ENCODE data around the gene SENP3. TPM values are rescaled to one million over a fixed set of nuclear protein-coding genes. Genes with fewer than 3 reads are reported as not detected.

The SENP3 gene
- total RNA-seq, 2 donors from 2014 or later, result 47.0 to 80.7 TPM

GRCh38 chr17:7579001-7579833 is 17.5 kb downstream of the SENP3 start, which contains the start of gene CD68:
Gene CD68, plus strand, starts transcription at chr17:7579638. Its CDS starts 40 bp downstream, at chr17:7579678.
- no peaks in the 10 kb centered on the region for H3K9me3 ChIP-seq
- peak within 1 kb of the TSS; percentile 69 for H3K4me3 ChIP-seq
- peak; percentile 77 for DNase-seq (ENCODE audit: low spot score)
- peaks cover 45% of the 10 kb centered on the region for H3K36me3 ChIP-seq
- peak; percentile 68 for ATAC-seq (ENCODE audit: insufficient number of reproducible peaks, low FRiP score, low read depth)
- H3K27ac ChIP-seq, result peak within 1 kb of the TSS; percentile 75 to 88
- TF ChIP-seq CTCF (IDR thresholded peaks at IDR 0.05), result no peak
- peaks cover 54 to 66% of the 10 kb centered on the region in 2 donors for H3K4me1 ChIP-seq (ENCODE audit: control insufficient read depth in 1 of 2, low read depth in 2 of 2)
- H3K27me3 ChIP-seq (replicated peaks; ENCODE audit: insufficient read depth), result no peaks in the 10 kb centered on the region

- TF ChIP-seq CTCF (IDR thresholded peaks at IDR 0.05), result no peak
- DNase-seq (ENCODE audit: low spot score) (no peak), ATAC-seq (ENCODE audit: insufficient number of reproducible peaks, low FRiP score, low read depth) (no peak)
- Histone ChIP-seq H3K9me3 (no peaks in the 10 kb centered on the region), H3K27me3 (replicated peaks; ENCODE audit: insufficient read depth) (no peaks in the 10 kb centered on the region), H3K4me1 (ENCODE audit: control insufficient read depth in 1 of 2, low read depth in 2 of 2) (peaks cover 53 to 63% of the 10 kb centered on the region in 2 donors), H3K36me3 (peaks cover 37% of the 10 kb centered on the region), H3K27ac (peak overlapping the region; percentile 75 to 88), H3K4me3 (peak overlapping the region; percentile 69)
These were observed 18.3 kb downstream of the SENP3 start for GRCh38 chr17:7579834-7580603.

DNA sequence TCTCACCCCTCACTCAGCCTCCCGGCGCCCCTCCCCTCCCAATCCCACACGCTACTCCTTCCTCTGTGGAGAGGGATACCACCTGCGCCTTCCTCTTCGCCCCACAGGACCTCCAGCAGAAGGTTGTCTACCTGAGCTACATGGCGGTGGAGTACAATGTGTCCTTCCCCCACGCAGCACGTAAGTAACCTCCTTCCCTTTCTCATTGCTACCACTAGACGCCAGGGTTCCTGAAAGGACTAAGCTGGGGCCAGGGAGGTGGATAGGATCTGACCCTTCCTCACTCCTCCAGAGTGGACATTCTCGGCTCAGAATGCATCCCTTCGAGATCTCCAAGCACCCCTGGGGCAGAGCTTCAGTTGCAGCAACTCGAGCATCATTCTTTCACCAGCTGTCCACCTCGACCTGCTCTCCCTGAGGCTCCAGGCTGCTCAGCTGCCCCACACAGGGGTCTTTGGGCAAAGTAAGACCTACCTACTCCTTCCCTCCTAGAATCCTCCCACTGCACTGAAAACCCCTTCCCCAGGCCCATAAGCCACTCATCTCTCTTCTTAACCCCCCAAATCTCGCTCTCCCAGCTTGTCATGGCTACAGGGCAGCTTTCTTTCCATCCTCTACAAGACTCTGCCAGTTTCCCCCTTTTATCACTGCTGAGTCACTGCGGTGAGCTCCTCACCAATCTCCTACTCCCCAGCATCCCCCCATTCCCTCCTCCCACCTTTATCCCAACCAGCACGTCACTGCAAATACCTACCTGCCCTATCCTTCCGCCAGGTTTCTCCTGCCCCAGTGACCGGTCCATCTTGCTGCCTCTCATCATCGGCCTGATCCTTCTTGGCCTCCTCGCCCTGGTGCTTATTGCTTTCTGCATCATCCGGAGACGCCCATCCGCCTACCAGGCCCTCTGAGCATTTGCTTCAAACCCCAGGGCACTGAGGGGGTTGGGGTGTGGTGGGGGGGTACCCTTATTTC is 19.2 kb downstream of the SENP3 start:
- Histone ChIP-seq H3K9me3 (no peaks in the 10 kb centered on the region), H3K4me3 (peak overlapping the region; percentile 69), H3K4me1 (ENCODE audit: control insufficient read depth in 1 of 2, low read depth in 2 of 2) (peaks cover 49 to 55% of the 10 kb centered on the region in 2 donors), H3K36me3 (peaks cover 28% of the 10 kb centered on the region), H3K27ac (peak overlapping the region; percentile 61 to 88), H3K27me3 (replicated peaks; ENCODE audit: insufficient read depth) (no peaks in the 10 kb centered on the region)
- no peak for TF ChIP-seq CTCF (IDR thresholded peaks at IDR 0.05)
- ATAC-seq (ENCODE audit: insufficient number of reproducible peaks, low FRiP score, low read depth), result no peak
- DNase-seq (ENCODE audit: low spot score), result no peak

GRCh38 chr17:7582396-7583252 is 20.9 kb downstream of the SENP3 start:
- TF ChIP-seq CTCF (IDR thresholded peaks at IDR 0.05), result no peak
- H3K27me3 ChIP-seq (replicated peaks; ENCODE audit: insufficient read depth), result no peaks in the 10 kb centered on the region
- ATAC-seq (ENCODE audit: insufficient number of reproducible peaks, low FRiP score, low read depth), result no peak
- H3K4me1 ChIP-seq (ENCODE audit: control insufficient read depth in 1 of 2, low read depth in 2 of 2), result peaks cover 49 to 55% of the 10 kb centered on the region in 2 donors
- no peaks in the 10 kb centered on the region for H3K9me3 ChIP-seq
- peak overlapping the region; percentile 88 to 89 for H3K27ac ChIP-seq
- peaks cover 11% of the 10 kb centered on the region for H3K36me3 ChIP-seq
- peak overlapping the region; percentile 75 for H3K4me3 ChIP-seq
- no peak for DNase-seq (ENCODE audit: low spot score)
